IMR-90 (cell line): ENCODE measurements around the gene AVPR1B. TPM values are rescaled to one million over a fixed set of nuclear protein-coding genes. Genes with fewer than 3 reads are reported as not detected.

Source experiments
- ATAC-seq: fragments of 200-7000 bp; cut with Tn5 transposase; 2 replicates; pipeline ENCODE4 v1.9.1; 2020; ENCODE audit warnings: low read depth, mild to moderate bottlenecking, moderate library complexity
- BruUV-seq: library from RNA; stranded (reverse); fragments of 400-500 nt; replicated peaks from 2 replicates; lab custom pipeline; 2021; lab: Mats Ljungman, UMichigan
- CTCF ChIA-PET: fragments of 300-600 bp; formaldehyde crosslinking; extraction: SDS; loops from one replicate; lab custom pipeline; 2021; ENCODE audit warnings: antibody characterized with exemption; lab: Yijun Ruan, JAX
- POLR2A ChIA-PET: fragments of 300-600 bp; sonication (Branson Sonifier 250); formaldehyde crosslinking; loops from one replicate; lab custom pipeline; 2022; ENCODE audit warnings: antibody characterized with exemption; ENCODE audit not compliant: unreplicated experiment; lab: Charles Lee
- DNase-seq: peaks from one replicate; pipeline ENCODE4 v3.0.0; 2013
- H2AFZ ChIP-seq: replicated peaks from 2 replicates; pipeline ENCODE3; 2013; ENCODE audit warnings: low read length, mild to moderate bottlenecking; ENCODE audit not compliant: poor library complexity
- H2AK5ac ChIP-seq: 2 replicates; pipeline ENCODE4 v1.6.1; 2013; ENCODE audit warnings: low read depth, low read length, inconsistent platforms
- H2AK9ac ChIP-seq: replicated peaks from 2 replicates; pipeline ENCODE3; 2013; ENCODE audit warnings: mild to moderate bottlenecking, low read depth, low read length, moderate library complexity; ENCODE audit not compliant: poor library complexity
- H2BK120ac ChIP-seq: 2 replicates; pipeline ENCODE4 v1.6.1; 2013; ENCODE audit warnings: low read depth, low read length, inconsistent platforms
- H2BK15ac ChIP-seq: 3 replicates; pipeline ENCODE4 v1.6.1; 2013; ENCODE audit warnings: low read depth, low read length, inconsistent platforms
- H2BK20ac ChIP-seq: 2 replicates; pipeline ENCODE4 v1.6.1; 2013; ENCODE audit warnings: low read depth, mild to moderate bottlenecking, inconsistent platforms, low read length, moderate library complexity
- H2BK5ac ChIP-seq: 2 replicates; pipeline ENCODE4 v1.6.1; 2013; ENCODE audit warnings: mild to moderate bottlenecking, low read depth, low read length, inconsistent platforms; ENCODE audit not compliant: poor library complexity, severe bottlenecking
- H3K14ac ChIP-seq: replicated peaks from 2 replicates; pipeline ENCODE4 v1.6.1; 2013; ENCODE audit warnings: low read depth, low read length, inconsistent platforms
- H3K18ac ChIP-seq: 2 replicates; pipeline ENCODE4 v1.6.1; 2013; ENCODE audit warnings: low read depth, low read length, control low read depth
- H3K23ac ChIP-seq: 2 replicates; pipeline ENCODE4 v1.6.1; 2013; ENCODE audit warnings: low read depth, low read length, inconsistent platforms
- H3K27ac ChIP-seq: 2 replicates; pipeline ENCODE4 v1.5.1; 2013; ENCODE audit warnings: mild to moderate bottlenecking, control low read depth, low read length; ENCODE audit not compliant: insufficient read depth
- H3K27me3 ChIP-seq: 2 replicates; pipeline ENCODE4 v1.6.1; 2013; ENCODE audit warnings: low read length; ENCODE audit not compliant: control insufficient read depth, insufficient read depth
- H3K36me3 ChIP-seq: 2 replicates; pipeline ENCODE4 v1.6.1; 2013; ENCODE audit warnings: low read length, mixed read lengths; ENCODE audit not compliant: control insufficient read depth, insufficient read depth
- H3K4ac ChIP-seq: 2 replicates; pipeline ENCODE4 v1.6.1; 2013; ENCODE audit warnings: low read depth, low read length, inconsistent platforms
- H3K4me1 ChIP-seq: 2 replicates; pipeline ENCODE4 v1.6.1; 2013; ENCODE audit warnings: low read length, mixed read lengths; ENCODE audit not compliant: control insufficient read depth, insufficient read depth
- H3K4me2 ChIP-seq: 2 replicates; pipeline ENCODE4 v1.6.1; 2013; ENCODE audit warnings: low read depth, mild to moderate bottlenecking, control low read depth, low read length, moderate library complexity
- H3K4me3 ChIP-seq: 2 replicates; pipeline ENCODE4 v1.5.1; 2013; ENCODE audit warnings: low read depth, mild to moderate bottlenecking, control low read depth, low read length, moderate library complexity; ENCODE audit not compliant: insufficient read depth
- H3K56ac ChIP-seq: 2 replicates; pipeline ENCODE4 v1.6.1; 2013; ENCODE audit warnings: low read length, inconsistent platforms; ENCODE audit not compliant: insufficient read depth; ENCODE audit errors: extremely low read depth
- H3K79me1 ChIP-seq, 2 experiments: 2 replicates each; pipeline ENCODE4 v1.6.1; 2013; ENCODE audit warnings: low read length in 2 of 2, inconsistent platforms in 1 of 2, low read depth in 1 of 2
- H3K9ac ChIP-seq: 2 replicates; pipeline ENCODE4 v1.6.1; 2013; ENCODE audit warnings: low read depth, low read length, control low read depth
- H3K9me1 ChIP-seq: 2 replicates; pipeline ENCODE4 v1.6.1; 2013; ENCODE audit warnings: low read length, inconsistent platforms; ENCODE audit not compliant: insufficient read depth
- H3K9me3 ChIP-seq: 2 replicates; pipeline ENCODE4 v1.6.1; 2013; ENCODE audit warnings: low read length; ENCODE audit not compliant: control insufficient read depth, insufficient read depth
- H4K20me1 ChIP-seq: 2 replicates; pipeline ENCODE4 v1.6.1; 2013; ENCODE audit warnings: low read length, inconsistent platforms; ENCODE audit not compliant: insufficient read depth
- H4K5ac ChIP-seq: 2 replicates; pipeline ENCODE4 v1.6.1; 2013; ENCODE audit warnings: mild to moderate bottlenecking, low read depth, low read length, control low read depth
- H4K8ac ChIP-seq, 2 experiments: 2 replicates each; pipeline ENCODE4 v1.6.1; 2013; ENCODE audit warnings: low read depth in 2 of 2, low read length in 2 of 2, control low read depth in 1 of 2, inconsistent platforms in 1 of 2
- H4K91ac ChIP-seq: 2 replicates; pipeline ENCODE4 v1.6.1; 2013; ENCODE audit warnings: low read depth, low read length, inconsistent platforms; ENCODE audit not compliant: insufficient read depth
- CEBPB ChIP-seq: IDR thresholded peaks from 2 replicates; pipeline ENCODE4 v1.6.1; 2012; ENCODE audit warnings: low read depth, low read length, improper control_type of control experiment
- CHD1 ChIP-seq: IDR thresholded peaks from 2 replicates; pipeline ENCODE4 v1.6.1; 2012; ENCODE audit warnings: low read depth, low read length, improper control_type of control experiment
- CTCF ChIP-seq: conservative IDR thresholded peaks from 2 replicates; pipeline ENCODE4 v1.5.1; 2012; ENCODE audit warnings: mild to moderate bottlenecking, low read depth, low read length, improper control_type of control experiment
- ELK1 ChIP-seq: fragments of 150-350 bp; IDR thresholded peaks from 2 replicates; pipeline ENCODE4 v1.6.1; 2016; ENCODE audit warnings: low read depth, mild to moderate bottlenecking, low read length, moderate library complexity, borderline replicate concordance
- FOS ChIP-seq: fragments of 150-350 bp; IDR thresholded peaks from 2 replicates; pipeline ENCODE4 v1.6.1; 2016; ENCODE audit warnings: low read depth, low read length
- MAZ ChIP-seq: IDR thresholded peaks from 2 replicates; pipeline ENCODE4 v1.6.1; 2012; ENCODE audit warnings: low read depth, mild to moderate bottlenecking, low read length, improper control_type of control experiment, moderate library complexity, borderline replicate concordance
- MXI1 ChIP-seq: IDR thresholded peaks from 2 replicates; pipeline ENCODE4 v1.6.1; 2012; ENCODE audit warnings: low read depth, mild to moderate bottlenecking, low read length, moderate library complexity, borderline replicate concordance
- NFE2L2 ChIP-seq: fragments of 150-350 bp; IDR thresholded peaks from 2 replicates; pipeline ENCODE4 v1.6.1; 2016; ENCODE audit warnings: low read depth, mild to moderate bottlenecking, low read length
- RAD21 ChIP-seq: IDR thresholded peaks from 2 replicates; pipeline ENCODE4 v1.6.1; 2012; ENCODE audit warnings: low read length, improper control_type of control experiment
- RCOR1 ChIP-seq: IDR thresholded peaks from 2 replicates; pipeline ENCODE4 v1.6.1; 2012; ENCODE audit warnings: mild to moderate bottlenecking, low read length, improper control_type of control experiment; ENCODE audit not compliant: insufficient replicate concordance
- RFX5 ChIP-seq: IDR thresholded peaks from 2 replicates; pipeline ENCODE4 v1.8.0; 2012; ENCODE audit warnings: low read depth, mild to moderate bottlenecking, low read length, moderate library complexity
- SMC3 ChIP-seq: fragments of 150-350 bp; IDR thresholded peaks from 2 replicates; pipeline ENCODE4 v1.6.1; 2016; ENCODE audit warnings: low read depth, mild to moderate bottlenecking, antibody characterized with exemption, low read length, moderate library complexity
- USF2 ChIP-seq: fragments of 150-350 bp; IDR thresholded peaks from 2 replicates; pipeline ENCODE4 v1.6.1; 2017; ENCODE audit warnings: mild to moderate bottlenecking, antibody characterized with exemption, low read length, low read depth
- WGBS, 2 experiments: methylation state at CpG; one replicate each; pipeline versions ENCODE4 v1.1.5 to v1.1.7; 2013; ENCODE audit warnings: missing lambda C conversion rate in 2 of 2; ENCODE audit not compliant: insufficient read length in 1 of 2; ENCODE audit errors: extremely low coverage in 2 of 2; 5-methylcytosine and 5-hydroxymethylcytosine counted together
- dilution Hi-C: fragments of 300-500 bp; cut with HindIII; formaldehyde crosslinking; loops from one replicate; pipeline ENCODE4 v1.14.3; 2018; ENCODE audit warnings: low sequenced_read_pairs; ENCODE audit not compliant: unreplicated experiment
- in situ Hi-C: fragments of 300-500 bp; cut with MboI; formaldehyde crosslinking; loops from 3 replicates; pipeline ENCODE4 v1.14.3; 2019; ENCODE audit warnings: low sequenced_read_pairs, inconsistent platforms, mixed read lengths
- intact Hi-C: fragments of 100-400 bp; cut with micrococcal nuclease; formaldehyde crosslinking; loops from 2 replicates; pipeline ENCODE4 v1.10.0; 2022
- polyA plus RNA-seq, 3 experiments: library from polyadenylated mRNA; depleted of rRNA; stranded (reverse); fragments of >200 nt; gene quantifications; 2 replicates each; pipeline ENCODE4 v1.2.3, GENCODE V29; 2012; ENCODE audit warnings: low replicate concordance in 1 of 3
- total RNA-seq: library from RNA; depleted of rRNA; stranded (reverse); fragments of >200 nt; gene quantifications from 2 replicates; pipeline ENCODE4 v1.2.3, GENCODE V29; 2012

AVPR1B gene
- total and polyA plus RNA-seq, 2 of the 4 experiments (the other 2 are of a cell fraction): not detected

- H3K56ac ChIP-seq: no peak overlapping the region
- H3K23ac ChIP-seq: no peak overlapping the region; the same call in 1 of the 2 replicates
- no peak overlapping the region for H4K91ac ChIP-seq
- no peaks in the 10 kb centered on the region for H3K36me3 ChIP-seq
- no peak overlapping the region for H2BK5ac ChIP-seq
- no peak overlapping the region for H3K14ac ChIP-seq
- ChIA-PET POLR2A (no interaction called here), CTCF (no interaction called here)
- TF ChIP-seq CEBPB: no peak
- no peak for TF ChIP-seq RAD21
- TF ChIP-seq MXI1: no peak
- no peak for TF ChIP-seq RFX5
- TF ChIP-seq SMC3: no peak
- no peak for TF ChIP-seq ELK1
- TF ChIP-seq RCOR1: no peak
- TF ChIP-seq USF2: no peak
- no peak for TF ChIP-seq CHD1
- no peak for TF ChIP-seq MAZ
- no peak for TF ChIP-seq CTCF
- TF ChIP-seq FOS: no peak
- no peak for TF ChIP-seq NFE2L2
- H3K4me2 ChIP-seq: no peak overlapping the region
- WGBS, 2 experiments: no CpG with 5 or more reads among the region's 1 CpG
- no peak overlapping the region for H3K4ac ChIP-seq
- H3K4me1 ChIP-seq: no peaks in the 10 kb centered on the region
- BruUV-seq: no TSS peak
- peaks cover 49% of the 10 kb centered on the region for H3K27me3 ChIP-seq
- H2AK5ac ChIP-seq: no peak overlapping the region
- H3K9me3 ChIP-seq: no peaks in the 10 kb centered on the region
- in situ Hi-C loops: loop anchor here (5.0 to 25.0 kb wide), 4 partner anchors 118 to 438 kb away; no protein-coding TSS in a partner anchor
- no peak overlapping the region for H3K4me3 ChIP-seq
- ATAC-seq: no peak
- H4K8ac ChIP-seq: no peak overlapping the region
- H3K9ac ChIP-seq: no peak overlapping the region
- H2BK20ac ChIP-seq: no peak overlapping the region
- H3K9me1 ChIP-seq: no peaks in the 10 kb centered on the region
- intact Hi-C loops: loop anchor here (10.0 kb wide), 1 partner anchor 446 kb away; no protein-coding TSS in a partner anchor
- dilution Hi-C loops: no loop called here
- no peak overlapping the region for H2BK15ac ChIP-seq
- DNase-seq: no peak
- H3K27ac ChIP-seq: no peak overlapping the region
- no peaks in the 10 kb centered on the region for H4K20me1 ChIP-seq
- no peak overlapping the region for H2BK120ac ChIP-seq
- no peak overlapping the region for H3K18ac ChIP-seq
- H3K79me1 ChIP-seq: no peaks in the 10 kb centered on the region
- no peak overlapping the region for H2AFZ ChIP-seq
- H2AK9ac ChIP-seq: no peak overlapping the region
- no peak overlapping the region for H4K5ac ChIP-seq
Observed at GRCh38 chr1:206100226-206100815, 16.9 kb downstream of the AVPR1B start.
